Lung (tissue), 12 donors: ENCODE results near the gene EEF1E1. TPM values are rescaled to one million over a fixed set of nuclear protein-coding genes. Genes with fewer than 3 reads are reported as not detected.

Experiments
- ATAC-seq: fragments of 200-7000 bp; cut with Tn5 transposase; one replicate; pipeline ENCODE4 v1.9.1; 2020; ENCODE audit warnings: moderate number of reproducible peaks; ENCODE audit not compliant: insufficient read depth, low FRiP score
- DNase-seq, 3 donors: peaks; one replicate each; pipeline ENCODE4 v3.0.0-alpha.2; 2013 to 2017
- H3K27ac ChIP-seq, 2 donors: one replicate each; pipeline ENCODE4 v1.5.1; 2013; ENCODE audit warnings: mild to moderate bottlenecking in 2 of 2, moderate library complexity in 2 of 2, control low read depth in 1 of 2, inconsistent platforms in 1 of 2, low read depth in 1 of 2, low read length in 1 of 2
- H3K27me3 ChIP-seq, 3 donors: one replicate each; pipeline ENCODE4 v1.5.1; 2013; ENCODE audit warnings: low read length in 2 of 3; ENCODE audit not compliant: control insufficient read depth in 3 of 3, insufficient read depth in 3 of 3
- H3K36me3 ChIP-seq, 4 donors: one replicate each; pipeline ENCODE4 v1.5.1; 2013; ENCODE audit warnings: low read length in 4 of 4, mild to moderate bottlenecking in 1 of 4, moderate library complexity in 1 of 4; ENCODE audit not compliant: control insufficient read depth in 4 of 4, insufficient read depth in 4 of 4
- H3K4me1 ChIP-seq, 5 donors: one replicate each; pipeline ENCODE4 v1.5.1; 2013; ENCODE audit warnings: low read length in 5 of 5, mild to moderate bottlenecking in 2 of 5, moderate library complexity in 1 of 5; ENCODE audit not compliant: control insufficient read depth in 5 of 5, insufficient read depth in 5 of 5
- H3K4me3 ChIP-seq: one replicate; pipeline ENCODE4 v1.5.1; 2013; ENCODE audit warnings: mild to moderate bottlenecking, control low read depth, moderate library complexity
- H3K9ac ChIP-seq, 2 donors: one replicate each; pipeline ENCODE4 v1.5.1; 2013; ENCODE audit warnings: low read length in 2 of 2, control low read depth in 1 of 2; ENCODE audit not compliant: insufficient read depth in 1 of 2
- H3K9me3 ChIP-seq, 4 donors: one replicate each; pipeline ENCODE4 v1.5.1; 2013; ENCODE audit warnings: low read length in 3 of 4, mild to moderate bottlenecking in 1 of 4, moderate library complexity in 1 of 4; ENCODE audit not compliant: control insufficient read depth in 4 of 4, insufficient read depth in 3 of 4
- CTCF ChIP-seq: IDR thresholded peaks from 2 replicates; pipeline ENCODE4 v1.5.1; 2012; ENCODE audit warnings: mild to moderate bottlenecking; ENCODE audit errors: control extremely low read depth, extremely low read depth
- WGBS, 2 donors: extraction: QIAGEN DNeasy Blood & Tissue Kit; methylation state at CpG; one replicate each; pipeline ENCODE4 v1.1.7; 2013; 5-methylcytosine and 5-hydroxymethylcytosine counted together
- polyA plus RNA-seq, 2 donors: library from polyadenylated mRNA; stranded (reverse); fragments of 200-250 nt; gene quantifications; one replicate each; pipeline ENCODE4 v1.2.1, GENCODE V29; 2013
- total RNA-seq, 2 donors: library from RNA; depleted of rRNA in 1 of 2; stranded (reverse); fragments of >200 nt in 1 of 2; gene quantifications; one replicate each; pipeline ENCODE4 v1.2.1, GENCODE V29; 2014 to 2021
- donor health status: control.
- donor health status: control.
- donor health status: Bipolar disorder and iron deficiency.
- donor health status: healthy.
- donor health status: DM: yes; HTN: yes; CAD: no.

Gene EEF1E1
- total and polyA plus RNA-seq, 4 donors = 15.2 to 39.2 (median 28.0) TPM

- peaks cover 0 to 2% (median 0%) of the 10 kb centered on the region in 4 donors for H3K9me3 ChIP-seq
- WGBS, 2 donors = 39 to 76% methylated on average over 2 of the region's 2 CpGs
- no peak for DNase-seq
- peak; percentile 68 for ATAC-seq
- no peaks in the 10 kb centered on the region for H3K27me3 ChIP-seq
- no peak for TF ChIP-seq CTCF
- H3K4me1 ChIP-seq = peaks cover 0 to 18% (median 0%) of the 10 kb centered on the region in 5 donors
- peaks cover 10 to 26% (median 19%) of the 10 kb centered on the region in 4 donors for H3K36me3 ChIP-seq
- H3K4me3 ChIP-seq = no peak overlapping the region
- no peak overlapping the region for H3K9ac ChIP-seq
- H3K27ac ChIP-seq = no peak overlapping the region
Observed at GRCh38 chr6:8085053-8085511, 17.3 kb downstream of the EEF1E1 start.

GRCh38 chr6:8084586-8084985 lies 17.8 kb downstream of the EEF1E1 start:
- peaks cover 9 to 25% (median 18%) of the 10 kb centered on the region in 4 donors for H3K36me3 ChIP-seq
- no peak for TF ChIP-seq CTCF
- peaks cover 0 to 2% (median 0%) of the 10 kb centered on the region in 4 donors for H3K9me3 ChIP-seq
- no peak for ATAC-seq
- no peaks in the 10 kb centered on the region for H3K27me3 ChIP-seq
- WGBS, 2 donors = 67 to 96% methylated on average over 4 of the region's 4 CpGs
- H3K4me1 ChIP-seq = peaks cover 0 to 18% (median 0%) of the 10 kb centered on the region in 5 donors
- no peak overlapping the region for H3K27ac ChIP-seq
- DNase-seq = no peak
- H3K9ac ChIP-seq = no peak overlapping the region
- no peak overlapping the region for H3K4me3 ChIP-seq

GRCh38 chr6:8082954-8083858 lies 19.1 kb downstream of the EEF1E1 start:
- TF ChIP-seq CTCF = no peak
- peak; percentile 53 for ATAC-seq

More at GRCh38 chr6:8082954-8083858, 19.1 kb downstream of the EEF1E1 start:
- Histone ChIP-seq H3K4me1 (peaks cover 0 to 18% (median 0%) of the 10 kb centered on the region in 5 donors), H3K9ac (no peak overlapping the region), H3K36me3 (peaks cover 2 to 12% (median 8%) of the 10 kb centered on the region in 4 donors), H3K4me3 (no peak overlapping the region), H3K27me3 (no peaks in the 10 kb centered on the region), H3K9me3 (no peaks in the 10 kb centered on the region), H3K27ac (peak overlapping the region; percentile 12 to 22)
- no peak for DNase-seq
- 65 to 73% methylated on average over 11 of the region's 11 CpGs for WGBS, 2 donors
